NCI-H1694 treated with DMSO at 0.1 percent for 48 hours (cell line): Measurements from ENCODE around the gene AGBL1.
"Not testable (repeated sequence)": the region's sequence is repeated elsewhere in the genome, so short reads cannot be mapped to it uniquely, and the experiment has no call there.

Experiments used
- DNase-seq: peaks from one replicate; lab custom pipeline; 2025; lab: John Stamatoyannopoulos, UW

AGBL1 gene

GRCh38 chr15:86871964-86872363 is 792.3 kb downstream of the AGBL1 start:
- DNase-seq = no peak

GRCh38 chr15:86872782-86873181 is 793.1 kb downstream of the AGBL1 start:
- DNase-seq = no peak

- no peak for DNase-seq
Measured at GRCh38 chr15:86875067-86875466, 795.4 kb downstream of the AGBL1 start.

- DNase-seq = no peak
Measured at GRCh38 chr15:86876387-86876944, 796.8 kb downstream of the AGBL1 start.

- DNase-seq = no peak
Measured at GRCh38 chr15:86877171-86877631, 797.5 kb downstream of the AGBL1 start.

GRCh38 chr15:86878844-86879243 is 799.2 kb downstream of the AGBL1 start:
- DNase-seq = not testable (repeated sequence)

- DNase-seq = no peak
Measured at GRCh38 chr15:86879250-86880229, 799.9 kb downstream of the AGBL1 start.

GRCh38 chr15:86885616-86886015 is 805.9 kb downstream of the AGBL1 start:
- DNase-seq = no peak

GRCh38 chr15:86892774-86893449 is 813.2 kb downstream of the AGBL1 start:
- no peak for DNase-seq

- DNase-seq = no peak
Measured at GRCh38 chr15:86894269-86894668, 814.6 kb downstream of the AGBL1 start.

GRCh38 chr15:86903642-86904421 is 824.2 kb downstream of the AGBL1 start:
- DNase-seq = no peak

- DNase-seq = no peak
Measured at GRCh38 chr15:86905625-86906256, 826.1 kb downstream of the AGBL1 start.

- DNase-seq = no peak
Measured at GRCh38 chr15:86906376-86906775, 826.7 kb downstream of the AGBL1 start.

- no peak for DNase-seq
Measured at GRCh38 chr15:86911022-86911421, 831.4 kb downstream of the AGBL1 start.

GRCh38 chr15:86912661-86913060 is 833.0 kb downstream of the AGBL1 start:
- peak; percentile 6 for DNase-seq

- peak; percentile 24 for DNase-seq
Measured at GRCh38 chr15:86915811-86916331, 836.2 kb downstream of the AGBL1 start.

GRCh38 chr15:86916671-86917360 is 837.1 kb downstream of the AGBL1 start:
- no peak for DNase-seq

- no peak for DNase-seq
Measured at GRCh38 chr15:86917361-86917671, 837.6 kb downstream of the AGBL1 start.

GRCh38 chr15:86919581-86919980 is 839.9 kb downstream of the AGBL1 start:
- DNase-seq = no peak

GRCh38 chr15:86929461-86929860 is 849.8 kb downstream of the AGBL1 start:
- no peak for DNase-seq

GRCh38 chr15:86932456-86932855 is 852.8 kb downstream of the AGBL1 start:
- no peak for DNase-seq
